ENCODE measurements around the gene OPCML.

Gene OPCML

GRCh38 chr11:132839236-132839945, 692.9 kb downstream of the OPCML start:
- TF ChIP-seq TSHZ2 (CRISPR knock-in tag; IDR thresholded peaks at IDR 0.05), result no peak
- no peak for TF ChIP-seq OSR1 (CRISPR knock-in tag; IDR thresholded peaks at IDR 0.05)
- no peak for TF ChIP-seq TOX (CRISPR knock-in tag; IDR thresholded peaks at IDR 0.05; ENCODE audit: borderline replicate concordance)
- TF ChIP-seq GLIS3 (CRISPR knock-in tag; IDR thresholded peaks at IDR 0.05), result no peak
- TF ChIP-seq PATZ1 (CRISPR knock-in tag; IDR thresholded peaks at IDR 0.05; ENCODE audit: borderline replicate concordance), result no peak
- no peak for TF ChIP-seq TCF4 (CRISPR knock-in tag; IDR thresholded peaks at IDR 0.05; ENCODE audit: borderline replicate concordance)
- no peak for TF ChIP-seq ESRRG (CRISPR knock-in tag; IDR thresholded peaks at IDR 0.05)
- TF ChIP-seq ISL1 (CRISPR knock-in tag; IDR thresholded peaks at IDR 0.05), result no peak
- TF ChIP-seq BACH2 (CRISPR knock-in tag; IDR thresholded peaks at IDR 0.05; ENCODE audit: borderline replicate concordance), result no peak
- TF ChIP-seq ZC3H10 (CRISPR knock-in tag; IDR thresholded peaks at IDR 0.05), result no peak
- no peak for TF ChIP-seq CSDC2 (CRISPR knock-in tag; IDR thresholded peaks at IDR 0.05)
- TF ChIP-seq ARNTL (CRISPR knock-in tag; IDR thresholded peaks at IDR 0.05; ENCODE audit: borderline replicate concordance, low read depth), result no peak
- no peak for TF ChIP-seq ZFP30 (CRISPR knock-in tag; IDR thresholded peaks at IDR 0.05)
- no peak for TF ChIP-seq RARB (CRISPR knock-in tag; IDR thresholded peaks at IDR 0.05)
- TF ChIP-seq POU6F1 (CRISPR knock-in tag; IDR thresholded peaks at IDR 0.05; ENCODE audit: borderline replicate concordance, low read depth), result no peak
- TF ChIP-seq SNAI2 (CRISPR knock-in tag; IDR thresholded peaks at IDR 0.05), result no peak
- TF ChIP-seq ZNF70 (CRISPR knock-in tag; IDR thresholded peaks at IDR 0.05), result no peak
- no peak for ATAC-seq

- no peak for ATAC-seq
- TF ChIP-seq BACH2 (CRISPR knock-in tag; IDR thresholded peaks at IDR 0.05; ENCODE audit: borderline replicate concordance), result no peak
- no peak for TF ChIP-seq RARB (CRISPR knock-in tag; IDR thresholded peaks at IDR 0.05)
- no peak for TF ChIP-seq ESRRG (CRISPR knock-in tag; IDR thresholded peaks at IDR 0.05)
- no peak for TF ChIP-seq ZNF8 (CRISPR knock-in tag; IDR thresholded peaks at IDR 0.05)
- no peak for TF ChIP-seq TCF4 (CRISPR knock-in tag; IDR thresholded peaks at IDR 0.05; ENCODE audit: borderline replicate concordance)
- no peak for TF ChIP-seq PPARA (CRISPR knock-in tag; IDR thresholded peaks at IDR 0.05; ENCODE audit: borderline replicate concordance)
- no peak for TF ChIP-seq CSDC2 (CRISPR knock-in tag; IDR thresholded peaks at IDR 0.05)
- TF ChIP-seq CREB5 (CRISPR knock-in tag; IDR thresholded peaks at IDR 0.05; ENCODE audit: low read depth), result no peak
- TF ChIP-seq TSHZ2 (CRISPR knock-in tag; IDR thresholded peaks at IDR 0.05), result no peak
- TF ChIP-seq ZFP30 (CRISPR knock-in tag; IDR thresholded peaks at IDR 0.05), result no peak
- TF ChIP-seq ZFP3 (CRISPR knock-in tag; IDR thresholded peaks at IDR 0.05), result no peak
- TF ChIP-seq ISL1 (CRISPR knock-in tag; IDR thresholded peaks at IDR 0.05), result no peak
- no peak for TF ChIP-seq CSRNP3 (CRISPR knock-in tag; IDR thresholded peaks at IDR 0.05)
- TF ChIP-seq ZNF565 (CRISPR knock-in tag; conservative IDR thresholded peaks at IDR 0.05; ENCODE audit: low read depth), result no peak
- TF ChIP-seq SNAI2 (CRISPR knock-in tag; IDR thresholded peaks at IDR 0.05), result no peak
- TF ChIP-seq ARNTL (CRISPR knock-in tag; IDR thresholded peaks at IDR 0.05; ENCODE audit: borderline replicate concordance, low read depth), result no peak
These were observed 693.7 kb downstream of the OPCML start for GRCh38 chr11:132838627-132839026.

Data from SK-N-SH treated with all-trans-retinoic acid at 6 μM for 48 hours (cell line).